NCI-H774 (cell line): ENCODE results near the gene TF.

Experiments used
- DNase-seq: peaks from one replicate; lab custom pipeline; 2025; lab: John Stamatoyannopoulos, UW

TF gene

DNA sequence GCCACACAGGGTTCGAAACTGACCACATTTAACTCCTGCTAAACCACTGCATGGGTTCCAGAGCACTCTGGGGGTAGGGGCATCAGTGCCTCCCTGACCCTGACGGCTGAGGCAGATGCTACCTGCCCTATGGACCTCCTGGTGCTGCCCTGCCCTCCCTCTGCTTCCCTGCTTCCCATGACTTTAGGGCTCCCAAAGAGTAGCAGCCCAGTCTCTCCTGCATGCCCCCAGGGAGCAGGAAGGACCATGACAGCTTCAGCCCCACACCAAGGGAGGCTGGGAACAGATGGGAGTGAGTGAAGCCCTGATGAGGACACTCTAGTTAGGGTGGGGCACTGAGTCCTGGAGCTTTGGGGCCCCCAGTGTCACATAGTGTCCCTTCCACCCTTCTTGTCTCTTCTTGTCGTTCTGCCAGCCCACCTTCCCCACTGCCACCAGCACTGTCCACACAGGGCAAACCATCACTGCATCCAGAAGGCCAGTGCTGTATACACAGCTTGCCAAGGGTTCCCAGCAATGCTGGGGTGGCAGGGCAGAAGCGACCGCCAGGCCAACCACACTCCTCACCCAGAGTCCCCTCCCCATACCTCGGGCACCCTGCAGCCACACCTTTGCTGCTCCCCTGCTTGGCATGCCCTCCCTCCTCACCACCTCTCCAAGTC lies 90.4 kb downstream of the TF start:
- no peak for DNase-seq

DNA sequence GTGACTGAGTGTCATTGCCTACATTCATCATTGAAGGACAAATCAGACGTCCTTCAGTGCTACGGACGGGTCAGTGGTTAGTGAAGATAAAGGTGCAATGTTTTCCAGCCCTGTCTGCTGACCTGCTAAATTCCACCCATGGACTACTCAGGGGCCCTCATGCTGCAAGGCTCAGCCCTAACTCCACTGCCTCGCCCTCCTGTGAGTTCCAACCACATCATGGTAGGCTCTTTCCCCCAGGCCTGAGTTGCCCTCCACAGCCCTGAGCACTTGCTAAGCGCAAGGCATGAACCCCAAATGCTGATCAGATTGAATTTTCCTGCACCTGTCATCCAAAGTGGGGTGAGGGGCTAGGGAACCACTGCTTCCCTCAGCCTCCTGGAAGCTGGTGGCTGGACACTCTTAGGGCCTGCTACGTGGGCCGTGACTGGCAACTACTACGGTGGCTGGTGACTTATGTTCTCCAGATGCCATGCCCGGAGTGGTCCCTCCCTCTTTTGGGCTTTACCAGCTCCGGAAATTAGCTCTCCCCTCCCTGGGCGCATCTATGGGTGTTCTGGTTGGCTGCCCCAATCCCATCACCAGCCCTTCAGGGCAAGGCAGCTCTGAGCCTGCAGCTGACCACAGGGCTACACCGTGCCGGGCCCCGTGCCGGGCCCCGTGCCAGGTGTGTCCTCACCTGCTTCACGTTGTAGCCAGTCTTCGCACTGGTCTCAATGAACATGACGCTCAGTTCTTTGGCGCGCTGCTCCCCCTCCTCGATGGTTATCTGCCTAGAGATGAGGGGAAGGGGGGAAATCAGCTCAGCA lies 91.5 kb downstream of the TF start:
- no peak for DNase-seq

DNA sequence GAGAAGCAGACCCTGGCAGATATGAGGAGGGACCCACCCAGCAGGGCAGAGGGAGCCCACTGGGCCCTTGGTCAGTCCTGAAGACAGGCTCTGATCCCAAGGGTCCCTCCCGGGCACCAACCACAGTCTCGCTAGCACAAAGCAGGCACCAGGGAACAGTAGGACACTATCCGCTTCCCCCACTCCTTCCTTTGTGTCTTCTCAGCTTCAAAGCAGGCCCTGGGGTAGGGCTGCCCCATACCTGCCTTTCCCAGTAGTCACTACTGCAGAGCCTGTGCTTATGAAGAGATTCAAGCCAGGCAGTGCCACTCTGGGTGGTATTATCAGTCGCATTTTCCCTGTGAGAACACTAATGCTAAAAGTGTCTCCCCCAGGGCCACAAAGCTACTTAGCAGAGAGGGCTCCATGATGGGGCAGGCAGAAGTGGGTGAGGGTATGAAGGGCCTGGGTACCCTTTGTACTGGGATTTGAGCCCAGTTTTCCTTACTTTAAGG lies 92.2 kb downstream of the TF start:
- DNase-seq, result no peak

DNA sequence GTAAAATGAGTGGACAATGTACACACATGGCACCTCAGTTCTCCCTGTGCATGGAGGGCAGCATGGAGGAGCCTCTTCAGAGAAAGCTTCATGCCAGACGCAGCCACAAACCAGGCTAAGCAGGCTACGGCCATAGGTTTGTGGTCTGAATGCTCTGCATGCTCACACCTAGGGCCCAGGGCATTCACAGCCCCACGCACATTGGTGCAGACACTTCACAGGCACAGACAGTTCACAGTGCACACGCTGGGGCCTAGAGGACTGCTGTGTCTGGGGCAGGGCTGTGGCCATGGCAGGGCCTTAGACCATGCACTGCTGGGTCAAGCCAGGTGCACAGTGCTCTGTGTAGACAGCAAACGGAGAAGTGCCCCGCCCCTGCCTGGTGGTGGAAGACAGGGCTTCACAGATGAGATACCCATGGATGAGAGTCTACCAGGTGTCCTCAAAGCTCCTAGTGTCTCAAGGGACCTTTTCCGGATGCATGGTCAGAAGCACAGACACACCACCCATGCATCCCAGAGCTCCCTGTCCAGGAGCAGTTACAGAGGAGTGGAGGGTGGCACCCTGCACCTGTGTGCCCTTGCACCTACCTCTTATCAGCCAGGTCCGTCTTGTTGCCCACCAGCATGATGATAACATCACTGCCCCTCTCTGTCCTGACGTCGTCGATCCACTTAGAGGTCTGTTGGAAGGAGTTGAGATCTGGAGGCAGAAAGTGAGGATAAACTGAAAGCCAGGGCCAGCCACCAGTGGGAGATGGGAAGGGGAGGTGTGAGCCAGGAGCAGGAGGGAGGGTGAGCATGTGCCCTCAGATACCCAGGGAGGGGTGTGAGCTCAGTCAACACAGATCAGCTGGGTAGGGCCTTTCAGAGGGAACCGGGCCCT lies 93.0 kb downstream of the TF start:
- no peak for DNase-seq

DNA sequence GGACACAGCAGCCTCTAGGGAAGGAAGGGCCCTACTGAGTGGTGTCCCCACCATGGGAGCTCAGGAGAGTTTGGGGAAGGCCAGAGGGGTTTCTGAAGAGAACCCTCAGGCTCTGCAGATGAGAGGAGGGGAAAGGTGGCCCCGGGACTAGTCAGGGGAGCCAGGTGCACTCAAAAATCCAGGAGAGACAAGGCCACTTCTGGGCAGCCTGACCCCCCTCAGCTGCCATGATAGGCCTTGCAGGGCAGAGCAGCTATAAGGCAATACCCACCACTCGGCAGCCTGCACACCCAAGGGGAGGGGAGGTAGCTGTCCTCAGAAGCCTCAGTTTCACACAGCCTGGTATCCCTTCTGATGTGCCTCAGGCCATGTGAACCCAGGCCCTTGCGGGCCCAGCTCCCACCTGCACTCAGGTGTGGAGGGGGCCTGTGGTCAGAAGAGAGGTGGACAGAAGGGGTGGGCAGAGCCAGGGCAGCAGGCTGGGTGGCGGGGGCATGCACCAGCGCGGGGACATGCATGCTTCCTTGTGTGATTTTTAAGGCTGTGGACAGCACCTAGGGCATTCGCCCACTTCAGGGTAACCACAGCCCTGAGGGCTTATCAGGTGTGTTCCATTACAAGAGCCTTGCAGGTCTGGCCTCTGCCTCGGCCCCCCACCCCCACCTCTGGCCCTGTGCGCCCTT lies 94.0 kb downstream of the TF start:
- DNase-seq, result no peak

DNA sequence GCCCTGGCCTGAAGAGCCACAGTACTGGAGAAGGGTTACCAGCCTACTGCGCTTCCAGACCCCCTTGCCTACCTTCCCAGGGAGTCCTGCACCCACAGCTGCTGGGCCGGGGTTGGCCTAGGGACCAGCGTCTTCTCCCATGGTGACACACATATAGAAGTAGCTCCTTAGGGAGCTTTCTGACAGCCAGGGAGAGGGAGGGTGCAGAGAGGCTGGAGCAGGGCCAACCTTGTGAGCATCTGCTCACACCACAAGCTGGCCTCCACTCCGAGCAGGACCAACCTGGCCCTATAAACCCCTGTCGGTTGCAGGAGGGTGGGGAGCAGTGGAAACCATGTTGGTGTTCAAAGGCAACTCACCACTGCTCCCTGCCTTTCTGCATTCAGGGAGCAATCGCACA lies 94.6 kb downstream of the TF start:
- no peak for DNase-seq

DNA sequence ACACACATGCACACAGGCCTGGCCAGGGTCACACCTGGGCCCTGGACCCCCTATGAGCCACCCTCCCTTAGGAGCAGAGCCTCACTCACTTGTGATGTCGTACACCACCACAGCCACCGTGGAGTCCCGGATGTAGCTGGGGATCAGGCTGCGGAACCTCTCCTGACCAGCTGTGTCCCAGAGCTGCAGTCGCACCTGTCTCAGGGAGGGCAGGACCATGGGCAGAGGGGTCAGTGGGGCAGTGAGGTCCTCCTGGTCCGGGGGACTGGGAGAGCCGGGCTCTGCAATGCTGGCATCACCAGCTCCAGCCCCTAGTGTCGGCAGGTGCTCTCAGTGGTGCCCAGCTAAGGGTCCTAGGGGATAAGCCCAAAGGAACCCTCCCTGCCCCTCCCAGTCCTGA lies 95.0 kb downstream of the TF start:
- DNase-seq, result no peak

DNA sequence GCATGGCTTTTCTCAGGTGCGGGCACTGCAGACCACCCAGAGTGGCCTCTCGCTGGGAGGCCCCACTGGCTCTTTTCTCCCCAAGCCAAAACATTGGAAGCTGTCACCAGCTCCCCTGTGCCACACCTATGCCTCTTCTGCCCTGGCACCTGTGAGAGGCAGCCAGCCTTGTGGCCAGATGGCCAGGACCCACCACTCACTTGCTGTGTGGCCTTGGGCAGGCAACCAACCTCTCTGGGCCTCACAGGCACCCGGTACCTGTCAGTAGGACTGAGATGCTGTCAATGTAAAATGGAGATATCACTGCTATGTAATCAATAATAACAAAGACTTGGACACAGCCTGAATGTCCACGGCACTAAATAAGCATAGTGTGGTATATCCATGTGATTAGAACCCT lies 96.0 kb downstream of the TF start:
- DNase-seq, result no peak

DNA sequence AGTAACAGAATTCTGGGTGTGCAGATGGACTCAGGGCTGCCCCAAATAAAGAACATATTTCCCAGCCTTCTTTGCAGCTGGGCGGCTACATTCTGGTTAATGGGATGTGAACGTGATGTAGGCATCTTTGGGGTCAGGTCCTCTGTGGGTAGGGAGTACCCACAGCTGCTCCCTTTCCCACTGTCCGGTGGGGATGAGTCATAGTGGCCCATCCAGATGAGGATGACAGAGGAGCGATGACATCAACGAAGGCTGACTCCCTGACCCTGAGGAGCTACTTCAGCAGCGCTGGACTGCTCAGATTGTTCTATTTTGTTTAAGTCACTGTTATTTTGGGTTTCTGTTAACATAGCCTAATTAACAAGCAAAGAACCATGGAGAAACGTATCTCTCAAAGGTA lies 97.4 kb downstream of the TF start:
- DNase-seq, result no peak

DNA sequence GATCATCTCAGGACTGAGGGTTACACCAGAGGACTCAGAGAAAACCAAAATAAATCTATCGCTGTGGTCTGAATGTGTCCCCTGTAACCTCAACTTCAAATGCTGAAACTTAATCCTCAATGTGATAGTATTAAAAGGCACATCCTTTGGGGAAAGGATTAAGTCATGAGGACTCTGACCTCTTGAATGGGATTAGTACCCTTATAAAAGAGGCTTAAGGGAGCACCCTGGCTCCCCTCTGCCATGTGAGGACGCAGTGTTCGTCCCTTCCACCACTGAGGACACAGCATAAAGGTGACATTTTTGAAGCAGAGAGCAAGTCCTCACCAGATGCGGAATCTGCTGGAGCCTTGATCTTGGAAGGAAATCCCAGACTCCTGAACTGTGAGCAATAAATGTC lies 98.9 kb downstream of the TF start:
- DNase-seq, result no peak
